ENCODE data around the gene ZCCHC7.
"Not testable (repeated sequence)": the region's sequence is repeated elsewhere in the genome, so short reads cannot be mapped to it uniquely, and the experiment has no call there.

Gene ZCCHC7

DNA sequence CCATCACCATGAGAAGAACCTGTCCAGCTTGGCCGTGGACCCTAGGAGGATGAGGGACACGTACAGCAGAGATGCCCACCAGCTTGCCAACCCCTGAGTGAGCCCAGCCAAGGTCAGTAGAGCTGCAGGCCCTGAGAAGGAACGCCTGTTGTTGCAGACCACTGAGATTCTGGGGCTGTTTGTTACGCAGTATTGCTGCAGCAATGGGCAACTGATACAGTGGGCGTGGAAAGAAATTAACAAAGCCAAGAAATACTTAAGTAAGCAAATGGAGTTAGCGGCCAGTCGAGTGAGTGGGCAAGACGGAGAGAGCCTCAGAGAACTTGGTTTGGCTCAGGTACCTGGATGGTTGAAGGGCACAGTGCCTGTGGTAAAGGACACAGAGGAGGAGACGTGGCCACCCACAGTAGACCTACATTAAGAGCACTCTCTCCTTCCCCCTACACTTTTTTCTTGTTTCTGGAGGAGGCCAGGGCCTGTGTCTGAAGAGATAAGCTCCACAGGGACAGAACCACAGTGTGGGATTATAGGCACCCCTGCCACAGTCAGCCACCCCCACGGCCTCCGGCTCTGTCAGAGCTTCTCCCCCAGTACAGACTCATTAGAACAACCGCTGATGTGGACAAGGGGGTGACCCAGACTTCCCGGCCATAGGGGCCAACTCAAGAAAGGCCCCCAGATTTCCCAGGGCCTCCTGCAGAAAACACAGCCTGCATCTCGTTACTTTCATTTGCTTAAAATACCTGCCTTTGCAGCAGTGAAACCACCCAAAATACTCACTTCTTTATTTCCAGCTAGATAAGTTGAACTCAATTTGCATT is 262.0 kb downstream of the ZCCHC7 start:
- no peak for DNase-seq

DNA sequence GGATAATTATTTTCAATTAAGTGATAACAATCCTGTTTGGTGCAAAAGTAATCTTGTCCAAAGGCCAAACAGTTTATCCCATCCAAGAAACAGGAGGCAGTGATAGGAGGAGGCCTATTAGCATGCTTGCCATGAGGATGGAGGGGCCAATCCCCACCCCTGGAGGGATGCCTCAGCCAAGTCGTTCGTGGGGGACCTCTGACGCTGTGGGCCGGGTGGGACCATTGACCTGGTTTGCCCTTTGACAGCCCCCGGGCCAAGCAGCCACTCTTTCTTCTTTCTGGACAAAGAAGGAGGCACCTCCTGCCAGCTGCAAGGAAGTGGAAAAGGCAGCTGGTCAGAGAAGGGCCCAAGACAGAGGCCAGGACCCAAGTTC is 262.6 kb downstream of the ZCCHC7 start:
- DNase-seq, result no peak

- no peak for DNase-seq
These were observed 263.0 kb downstream of the ZCCHC7 start for GRCh38 chr9:37383393-37383792.

GRCh38 chr9:37383876-37384746 is 263.7 kb downstream of the ZCCHC7 start:
- DNase-seq, result no peak

GRCh38 chr9:37385286-37385685 is 264.9 kb downstream of the ZCCHC7 start:
- DNase-seq, result no peak

GRCh38 chr9:37386988-37387387 is 266.6 kb downstream of the ZCCHC7 start:
- DNase-seq, result no peak

- DNase-seq, result no peak
These were observed 270.4 kb downstream of the ZCCHC7 start for GRCh38 chr9:37390759-37391158.

DNA sequence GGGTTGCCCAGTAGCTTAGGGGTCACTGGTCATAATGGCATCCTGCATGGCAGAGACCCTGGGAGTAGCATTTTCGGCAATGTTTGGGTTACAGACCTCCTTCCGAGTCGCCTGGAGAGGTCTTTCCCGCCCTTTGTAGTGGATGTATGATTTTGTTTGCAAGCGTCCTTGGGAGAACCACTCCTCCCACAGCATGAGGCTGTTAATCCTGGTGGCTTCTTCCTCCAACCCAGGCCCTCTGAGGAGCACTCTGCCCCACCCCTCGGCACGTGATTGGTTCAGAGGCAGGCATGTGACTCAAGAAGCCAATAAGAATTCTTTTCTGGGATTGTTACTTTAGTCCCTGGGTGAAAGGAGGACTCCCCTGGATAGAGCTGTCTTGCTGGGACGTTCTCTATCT is 271.9 kb downstream of the ZCCHC7 start:
- DNase-seq, result no peak

DNA sequence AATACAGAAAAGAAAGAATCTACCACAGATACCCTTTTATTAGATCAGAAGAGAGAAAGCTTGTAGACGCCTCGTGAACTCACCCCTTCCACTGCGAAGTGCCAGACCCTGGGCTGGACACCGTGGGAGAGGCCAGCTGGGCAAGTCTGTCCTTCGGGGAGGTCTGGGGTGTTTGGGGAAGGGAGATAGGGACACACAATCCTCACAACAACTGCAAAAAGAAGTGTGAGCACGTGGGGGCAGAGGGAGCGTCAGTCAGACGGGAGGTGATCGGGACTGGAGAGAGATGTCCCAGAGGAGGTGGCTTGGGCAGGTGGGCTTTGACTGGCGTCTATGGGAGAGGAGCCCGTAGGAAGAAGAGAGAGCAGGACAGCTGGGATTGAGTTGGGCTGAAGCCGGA is 274.9 kb downstream of the ZCCHC7 start:
- DNase-seq, result peak; percentile 21

DNA sequence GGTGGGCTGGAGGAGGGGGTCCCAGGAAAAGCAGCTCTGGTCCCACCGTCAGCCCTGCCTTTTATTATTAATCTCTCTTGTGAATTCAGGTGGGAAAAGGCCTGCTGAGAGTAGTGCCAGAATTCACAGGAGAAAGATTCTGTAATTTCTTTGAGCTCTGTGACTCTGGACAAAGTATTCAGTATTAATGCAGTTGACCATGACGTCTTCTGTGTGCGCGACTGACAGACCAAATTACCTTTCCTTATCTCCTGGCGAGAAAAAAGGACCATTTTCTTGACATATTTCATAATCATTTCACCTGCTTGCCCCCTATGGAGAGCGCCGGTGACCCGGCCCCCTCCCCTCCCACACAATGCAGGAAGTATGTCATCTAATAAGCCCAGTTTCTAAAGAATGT is 275.3 kb downstream of the ZCCHC7 start:
- DNase-seq, result no peak

DNA sequence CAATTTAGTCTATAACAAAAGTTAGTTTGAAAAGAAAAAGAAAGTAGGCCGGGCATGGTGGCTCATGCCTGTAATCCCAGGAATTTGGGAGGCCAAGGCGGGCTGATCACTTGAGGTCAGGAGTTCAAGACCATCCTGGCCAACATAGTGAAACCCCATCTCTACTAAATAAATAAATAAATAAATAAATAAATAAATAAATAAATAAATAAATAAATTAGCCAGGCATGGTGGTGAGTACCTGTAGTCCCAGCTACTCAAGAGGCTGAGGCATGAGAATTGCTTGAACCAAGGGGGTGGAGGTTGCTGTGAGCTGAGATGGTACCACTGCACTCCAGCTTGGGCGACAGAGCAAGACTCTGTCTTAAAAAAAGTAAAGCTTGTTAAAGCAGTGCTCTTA is 277.6 kb downstream of the ZCCHC7 start:
- not testable (repeated sequence) for DNase-seq

GRCh38 chr9:37398464-37399025 is 278.2 kb downstream of the ZCCHC7 start:
- DNase-seq, result no peak

DNA sequence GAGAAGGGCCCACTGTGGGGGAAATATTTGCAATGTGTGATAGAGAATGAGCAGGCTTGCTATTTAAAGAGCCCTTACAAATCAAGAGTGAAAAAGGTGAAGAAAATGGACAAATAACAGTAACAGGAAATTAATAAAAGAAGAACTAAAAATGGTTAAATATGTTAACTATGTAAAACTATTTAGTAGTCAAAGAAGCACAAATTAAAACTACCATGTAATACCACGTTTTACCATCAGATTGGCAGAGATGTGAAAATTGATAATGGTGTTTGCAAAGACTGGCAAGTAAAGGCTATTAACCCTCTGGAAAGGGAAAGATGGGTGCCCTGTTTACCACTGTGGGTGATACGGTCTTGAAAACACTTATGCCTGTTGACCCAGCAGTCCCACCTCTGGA is 279.0 kb downstream of the ZCCHC7 start:
- DNase-seq, result no peak

DNA sequence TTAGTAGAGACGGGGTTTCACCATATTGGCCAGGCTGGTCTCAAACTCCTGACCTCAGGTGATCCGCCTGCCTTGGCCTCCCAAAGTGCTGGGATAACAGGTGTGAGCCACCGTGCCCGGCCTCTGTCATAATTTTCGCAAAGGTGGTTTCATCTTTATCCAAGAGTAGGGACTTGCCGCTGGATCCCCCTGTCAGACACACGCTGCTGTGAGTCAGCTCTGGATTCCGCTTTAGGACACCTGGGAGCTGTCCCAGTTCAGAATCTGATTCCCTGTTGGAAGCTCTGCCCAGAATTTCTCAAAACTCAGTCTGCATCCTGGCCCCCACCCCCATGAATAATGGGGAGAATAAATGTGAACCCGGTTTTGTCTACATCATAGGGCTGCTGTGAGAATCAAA is 284.2 kb downstream of the ZCCHC7 start:
- DNase-seq, result no peak

DNA sequence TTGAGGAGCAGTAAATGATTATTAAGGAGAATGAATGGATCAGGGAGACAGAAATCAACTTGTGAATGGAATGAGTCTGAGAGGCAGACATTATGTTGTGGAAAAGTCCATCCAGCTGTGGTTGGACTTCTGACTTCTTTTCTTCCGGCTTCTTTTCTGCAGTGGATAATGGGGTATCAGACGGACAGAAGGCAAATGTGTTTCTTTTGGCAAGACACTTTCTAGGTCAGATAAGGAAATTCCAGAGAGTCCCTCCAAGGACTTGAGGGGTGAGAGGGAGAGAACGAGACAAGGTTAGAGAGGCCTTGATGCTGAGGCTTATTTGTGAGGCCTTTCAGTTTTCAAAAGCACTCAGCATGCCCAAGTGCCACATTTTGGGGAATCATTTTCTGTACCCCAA is 285.0 kb downstream of the ZCCHC7 start:
- no peak for DNase-seq

DNA sequence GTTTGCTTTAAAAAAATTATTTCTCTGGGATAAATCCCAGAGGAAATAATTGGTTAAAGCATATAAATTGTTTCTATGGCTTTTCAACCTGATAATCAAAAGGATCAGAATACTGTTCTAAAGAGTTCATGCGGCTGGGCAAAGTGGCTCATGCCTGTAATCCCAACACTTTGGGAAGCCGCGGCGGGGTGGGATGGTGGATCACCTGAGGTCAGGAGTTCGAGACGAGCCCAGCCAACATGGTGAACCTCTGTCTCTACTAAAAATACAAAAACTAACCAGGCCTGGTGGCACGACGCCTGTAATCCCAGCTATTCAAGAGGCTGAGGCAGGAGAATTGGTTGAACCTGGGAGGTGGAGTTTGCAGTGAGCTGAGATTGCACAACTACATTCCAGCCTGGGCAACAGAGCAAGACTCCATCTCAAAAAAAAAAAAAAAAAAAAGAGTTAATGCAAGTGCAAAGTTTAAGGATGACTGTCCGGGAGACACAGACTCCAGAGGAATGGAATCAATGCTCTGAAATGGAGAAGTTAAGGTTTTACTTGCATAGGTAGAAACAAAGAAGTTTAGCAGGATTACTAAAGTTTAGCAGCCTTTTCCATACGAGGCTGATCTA is 285.5 kb downstream of the ZCCHC7 start:
- no peak for DNase-seq

GRCh38 chr9:37406603-37407401 is 286.4 kb downstream of the ZCCHC7 start:
- DNase-seq, result no peak

DNA sequence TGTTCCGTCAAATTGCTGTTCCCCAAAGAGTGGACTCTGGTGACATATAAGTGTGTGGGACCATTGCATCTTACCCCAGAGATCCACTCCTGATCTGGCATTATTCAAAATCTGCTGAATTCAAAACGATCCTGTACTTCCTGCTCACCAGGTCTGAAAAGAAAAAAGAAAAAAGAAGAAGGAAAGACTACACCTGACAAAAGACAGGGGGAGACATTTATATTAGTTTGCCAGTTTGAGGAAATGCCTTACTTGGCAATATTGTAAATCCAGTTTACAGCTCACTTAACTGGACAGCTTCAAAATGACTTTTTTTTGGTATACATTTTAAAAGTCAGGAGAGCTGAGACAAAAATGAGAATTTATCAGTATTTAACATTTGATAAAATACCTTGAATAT is 287.1 kb downstream of the ZCCHC7 start:
- no peak for DNase-seq

All from retina (tissue), 1 donor.